CD4-positive, alpha-beta T cell treated with Interleukin-17A for 1 hour (primary cell): Measurements from ENCODE around the gene MED13L.
"Not testable (repeated sequence)": the region's sequence is repeated elsewhere in the genome, so short reads cannot be mapped to it uniquely, and the experiment has no call there.

Source experiments
- DNase-seq: peaks from one replicate; pipeline ENCODE4 v3.0.0-alpha.2; 2020

MED13L gene

DNA sequence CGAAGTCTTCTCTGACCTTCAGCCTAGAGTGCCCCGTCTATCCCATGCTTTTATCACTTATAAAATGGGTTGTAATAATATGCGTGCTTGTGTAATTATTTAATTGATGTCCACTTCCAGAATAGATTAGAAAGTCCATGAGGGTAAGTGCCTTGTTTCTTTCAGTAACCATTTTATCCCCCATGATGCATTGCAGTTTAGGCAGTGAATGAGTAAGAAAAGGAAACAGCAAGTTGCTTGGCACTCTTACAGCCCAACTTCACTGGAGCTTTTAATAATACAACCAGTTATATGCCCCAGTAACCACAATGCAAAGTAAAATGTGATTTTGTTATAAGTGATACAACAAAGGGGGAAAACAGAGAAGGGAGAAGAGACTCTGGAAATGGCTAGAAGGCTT is 287.3 kb downstream of the MED13L start:
- no peak for DNase-seq

DNA sequence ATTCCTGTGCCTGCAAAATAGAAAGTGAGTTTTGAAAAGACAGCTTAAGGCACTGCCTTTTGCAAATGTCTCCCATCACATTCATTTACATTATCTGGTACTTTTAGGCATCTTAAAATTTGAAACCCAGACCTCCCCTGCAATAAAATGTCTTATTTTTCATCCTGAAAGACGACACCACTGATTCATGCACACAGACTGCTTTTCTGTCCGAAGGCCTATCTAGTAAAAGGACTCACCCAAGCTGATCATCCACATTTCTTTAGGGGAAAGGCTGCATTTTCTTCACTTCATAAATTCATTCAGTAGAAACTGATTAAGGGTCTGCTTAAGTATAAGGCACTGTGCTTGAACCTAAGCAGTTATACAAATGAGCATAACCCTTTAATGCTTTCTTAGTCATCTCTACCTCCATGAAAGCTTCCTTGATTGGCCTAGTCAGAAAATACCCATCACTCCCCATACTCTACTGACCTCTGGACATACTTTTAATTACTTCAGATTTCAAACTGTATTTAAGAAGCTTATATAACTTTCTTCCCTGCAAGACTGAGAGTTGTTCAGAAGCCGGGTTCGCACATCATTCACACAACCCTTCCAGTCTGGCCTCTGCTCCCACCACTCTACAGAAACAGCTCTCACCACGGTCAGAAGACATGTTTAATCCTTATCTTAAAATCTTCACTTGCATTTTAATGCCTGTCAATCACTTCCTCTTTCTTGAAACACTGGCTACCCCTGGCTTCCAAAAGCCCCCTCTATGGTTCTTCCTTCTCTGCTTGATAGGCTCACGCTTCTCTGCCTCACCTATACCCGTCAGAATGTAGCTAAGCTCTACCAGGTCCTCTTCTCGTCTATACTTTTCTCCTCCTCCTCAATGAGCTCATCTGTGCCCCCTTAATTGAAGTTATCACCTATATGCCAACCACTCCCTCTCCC is 288.6 kb downstream of the MED13L start:
- DNase-seq = no peak

DNA sequence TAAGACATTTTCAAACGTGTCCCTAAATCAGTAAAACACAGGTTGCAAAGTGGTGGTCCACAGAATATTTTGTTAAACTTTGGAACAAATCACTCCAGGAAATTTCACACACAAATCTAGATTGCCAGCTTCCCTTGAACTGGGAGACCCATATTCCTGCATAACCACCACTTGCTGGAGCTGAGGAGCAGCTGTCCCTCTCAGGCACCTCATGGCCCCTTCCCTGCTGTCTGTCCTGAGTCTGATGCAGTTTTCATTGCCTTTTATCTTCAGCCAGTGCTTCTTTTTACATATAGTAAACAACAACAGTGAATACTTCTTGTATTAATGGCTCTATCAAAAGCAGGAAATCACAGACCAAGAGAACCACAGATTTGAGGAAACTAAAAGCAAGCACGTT is 289.3 kb downstream of the MED13L start:
- no peak for DNase-seq

GRCh38 chr12:115984616-115985015 is 292.9 kb downstream of the MED13L start:
- no peak for DNase-seq

GRCh38 chr12:115983226-115983798 is 294.2 kb downstream of the MED13L start:
- no peak for DNase-seq

- no peak for DNase-seq
Observed at GRCh38 chr12:115980339-115980738, 297.2 kb downstream of the MED13L start.

GRCh38 chr12:115979851-115980250 is 297.6 kb downstream of the MED13L start:
- no peak for DNase-seq

GRCh38 chr12:115979351-115979750 is 298.1 kb downstream of the MED13L start:
- no peak for DNase-seq

DNA sequence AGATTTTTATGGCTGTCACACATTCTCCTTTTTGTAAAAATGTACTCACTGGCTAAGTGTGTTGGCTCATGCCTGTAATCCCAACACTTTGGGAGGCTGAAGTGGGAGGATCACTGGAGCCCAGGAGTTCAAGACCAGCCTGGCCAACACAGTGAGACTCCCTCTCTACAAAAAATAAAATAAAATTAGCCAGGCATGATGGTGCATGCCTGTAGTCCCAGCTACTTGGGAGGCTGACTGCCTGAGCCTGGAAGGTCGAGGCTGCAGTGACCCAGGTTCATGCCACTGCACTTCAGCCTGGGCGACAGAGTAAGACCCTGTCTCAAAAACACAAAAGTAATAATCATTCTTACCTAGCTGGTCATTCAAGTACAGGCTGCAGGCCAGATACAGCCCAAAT is 300.7 kb downstream of the MED13L start:
- not testable (repeated sequence) for DNase-seq

DNA sequence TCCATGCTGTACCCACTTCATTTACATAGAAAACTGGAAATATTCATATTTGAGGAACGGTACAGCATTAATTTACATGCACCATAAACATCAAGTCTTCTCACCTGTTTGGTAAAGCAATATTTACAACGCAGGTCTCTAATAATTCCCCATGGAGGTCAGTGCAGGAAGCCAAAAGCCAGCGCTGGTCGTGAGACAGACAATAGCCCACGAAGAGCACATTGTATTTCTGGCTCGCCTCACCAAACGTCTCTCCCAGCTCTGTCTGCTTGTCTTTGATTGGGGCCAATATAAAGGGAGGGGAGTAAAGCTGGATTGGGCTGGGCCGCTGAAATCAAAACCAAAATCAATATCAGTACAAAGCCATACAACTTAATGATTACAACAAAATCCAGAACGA is 302.1 kb downstream of the MED13L start:
- no peak for DNase-seq

GRCh38 chr12:115973968-115974724 is 303.3 kb downstream of the MED13L start:
- DNase-seq = no peak

DNA sequence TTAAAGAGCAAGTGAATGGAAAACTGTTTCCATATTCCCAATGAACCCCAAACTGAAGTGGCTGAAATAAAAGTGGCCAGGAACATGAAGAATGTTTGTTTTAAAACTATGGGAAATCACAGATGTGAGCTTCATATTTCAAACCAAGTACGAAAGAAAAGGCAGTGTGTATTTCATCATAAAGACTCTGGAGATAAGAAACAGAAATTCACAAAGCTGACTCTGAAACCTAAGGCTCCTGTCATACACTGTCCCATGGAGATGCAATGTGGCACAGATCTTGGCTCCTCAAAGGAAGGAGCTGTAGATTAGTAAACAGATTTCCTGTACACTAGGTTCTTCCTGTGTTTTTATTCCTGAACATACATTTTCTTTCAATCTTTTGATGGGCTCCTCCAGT is 304.4 kb downstream of the MED13L start:
- no peak for DNase-seq

DNA sequence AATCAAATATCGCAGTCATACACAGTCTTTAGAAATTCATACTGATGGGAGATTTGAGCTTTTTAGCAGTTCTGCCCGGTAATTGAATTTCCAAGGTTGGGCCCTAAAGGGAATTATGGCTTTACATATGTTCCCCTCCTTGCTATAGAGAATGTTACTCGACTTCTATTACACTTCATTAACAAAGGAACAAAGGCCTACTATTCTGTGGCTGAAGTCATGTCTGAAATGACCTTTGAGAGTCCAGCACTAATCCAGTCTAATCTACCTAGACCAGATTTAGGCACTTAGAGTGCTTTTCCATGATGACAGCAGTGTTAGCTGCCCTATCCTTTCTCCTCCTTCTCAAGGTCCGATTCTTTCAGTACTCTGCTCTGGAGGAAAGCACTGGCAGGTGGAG is 305.3 kb downstream of the MED13L start:
- DNase-seq = no peak

DNA sequence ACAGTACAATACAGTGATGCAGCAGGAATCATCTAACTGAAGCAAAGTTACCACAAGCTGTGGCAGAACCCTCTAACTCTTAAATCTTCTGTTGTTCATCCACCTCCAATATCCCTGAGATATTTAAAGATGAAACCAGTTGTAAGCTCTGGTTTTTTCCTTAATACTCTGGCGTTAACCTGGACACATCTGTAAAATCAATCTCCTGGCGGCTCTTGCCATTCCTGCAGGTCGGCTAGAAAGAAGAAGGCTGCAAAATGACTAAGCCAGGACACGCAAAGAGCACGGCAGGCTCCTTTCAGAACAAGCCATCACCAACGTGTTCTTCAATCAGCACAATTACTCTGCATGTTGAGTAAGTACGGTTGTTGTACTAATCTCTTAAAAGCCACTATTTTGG is 309.3 kb downstream of the MED13L start:
- no peak for DNase-seq

- no peak for DNase-seq
Observed at GRCh38 chr12:115966376-115966775, 311.1 kb downstream of the MED13L start.

- DNase-seq = no peak
Observed at GRCh38 chr12:115964626-115965025, 312.9 kb downstream of the MED13L start.

GRCh38 chr12:115964214-115964613 is 313.3 kb downstream of the MED13L start:
- DNase-seq = no peak

DNA sequence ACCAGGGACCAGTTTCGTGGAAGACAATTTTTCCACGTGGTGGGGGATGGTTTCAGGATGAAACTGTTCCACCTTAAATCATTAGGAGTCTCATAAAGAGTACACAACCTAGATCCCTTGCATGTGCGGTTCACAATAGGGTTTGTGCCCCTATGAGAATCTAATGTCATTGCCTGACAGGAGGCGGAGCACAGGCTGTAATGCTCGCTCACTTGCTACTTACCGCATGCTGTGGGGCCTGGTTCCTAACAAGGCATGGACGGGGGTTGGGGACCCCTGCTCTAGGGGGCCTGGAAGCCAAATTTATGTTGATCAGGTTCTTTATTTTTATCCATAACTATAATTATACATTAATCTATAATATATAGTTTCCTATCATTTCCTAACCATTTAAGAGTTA is 315.3 kb downstream of the MED13L start:
- DNase-seq = no peak

GRCh38 chr12:115960868-115961802 is 316.4 kb downstream of the MED13L start:
- DNase-seq = no peak

GRCh38 chr12:115957686-115958290 is 319.7 kb downstream of the MED13L start:
- no peak for DNase-seq

GRCh38 chr12:115956659-115957058 is 320.8 kb downstream of the MED13L start:
- DNase-seq = no peak

DNA sequence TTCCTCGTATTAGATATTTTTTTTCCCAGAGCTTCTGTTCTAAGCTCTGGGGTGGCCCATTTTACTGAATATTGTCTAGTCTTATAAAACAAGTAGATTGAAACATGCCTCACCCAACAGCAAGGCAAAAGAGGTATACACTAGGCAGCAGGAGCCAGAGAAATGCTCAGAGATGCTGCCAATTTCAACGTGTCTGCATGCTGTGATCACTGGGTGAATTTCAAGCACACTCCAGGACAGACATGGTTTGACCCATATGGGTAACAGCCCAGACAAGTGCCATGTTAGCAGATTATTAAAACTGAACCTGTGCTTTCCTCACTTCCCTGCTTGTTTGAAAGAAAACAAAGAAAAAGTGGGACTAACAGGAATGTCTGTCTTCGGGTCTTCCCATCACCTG is 321.3 kb downstream of the MED13L start:
- no peak for DNase-seq
